T-helper 22 cell (primary cell): ENCODE results near the gene ATP8A2.
"Not testable (repeated sequence)": the region's sequence is repeated elsewhere in the genome, so short reads cannot be mapped to it uniquely, and the experiment has no call there.

Source experiments
- DNase-seq: peaks from one replicate; pipeline ENCODE4 v3.0.0-alpha.2; 2020; ENCODE audit warnings: low read depth

The ATP8A2 gene

GRCh38 chr13:25548991-25549390 lies 177.2 kb downstream of the ATP8A2 start:
- not testable (repeated sequence) for DNase-seq

- DNase-seq: no peak
Measured at GRCh38 chr13:25561812-25562211, 190.0 kb downstream of the ATP8A2 start.

- DNase-seq: no peak
Measured at GRCh38 chr13:25570185-25570584, 198.4 kb downstream of the ATP8A2 start.

- DNase-seq: no peak
Measured at GRCh38 chr13:25571237-25571636, 199.5 kb downstream of the ATP8A2 start.

GRCh38 chr13:25572171-25572570 lies 200.4 kb downstream of the ATP8A2 start:
- not testable (repeated sequence) for DNase-seq

GRCh38 chr13:25574437-25575411 lies 202.9 kb downstream of the ATP8A2 start:
- peak; percentile 9 for DNase-seq

GRCh38 chr13:25575562-25575961 lies 203.8 kb downstream of the ATP8A2 start:
- DNase-seq: no peak

- no peak for DNase-seq
Measured at GRCh38 chr13:25578526-25578925, 206.8 kb downstream of the ATP8A2 start.

- no peak for DNase-seq
Measured at GRCh38 chr13:25579221-25579620, 207.4 kb downstream of the ATP8A2 start.

GRCh38 chr13:25581351-25581750 lies 209.6 kb downstream of the ATP8A2 start:
- DNase-seq: no peak

GRCh38 chr13:25584087-25584486 lies 212.3 kb downstream of the ATP8A2 start:
- DNase-seq: no peak

- DNase-seq: no peak
Measured at GRCh38 chr13:25585000-25585399, 213.2 kb downstream of the ATP8A2 start.

- no peak for DNase-seq
Measured at GRCh38 chr13:25587326-25587980, 215.7 kb downstream of the ATP8A2 start.

- DNase-seq: no peak
Measured at GRCh38 chr13:25588336-25589060, 216.7 kb downstream of the ATP8A2 start.

GRCh38 chr13:25598421-25598820 lies 226.6 kb downstream of the ATP8A2 start:
- no peak for DNase-seq

- DNase-seq: no peak
Measured at GRCh38 chr13:25602176-25602575, 230.4 kb downstream of the ATP8A2 start.

GRCh38 chr13:25604106-25604505 lies 232.3 kb downstream of the ATP8A2 start:
- no peak for DNase-seq

GRCh38 chr13:25607096-25607495 lies 235.3 kb downstream of the ATP8A2 start:
- DNase-seq: no peak

- DNase-seq: no peak
Measured at GRCh38 chr13:25608181-25608580, 236.4 kb downstream of the ATP8A2 start.

- DNase-seq: no peak
Measured at GRCh38 chr13:25616674-25617073, 244.9 kb downstream of the ATP8A2 start.

- DNase-seq: no peak
Measured at GRCh38 chr13:25619897-25620296, 248.1 kb downstream of the ATP8A2 start.

GRCh38 chr13:25625414-25625813 lies 253.6 kb downstream of the ATP8A2 start:
- no peak for DNase-seq
